NCI-H187 treated with DMSO at 0.1 percent for 48 hours (cell line): ENCODE results near the gene UBE3C.

Experiments used
- DNase-seq: peaks from one replicate; lab custom pipeline; 2025; lab: John Stamatoyannopoulos, UW

The UBE3C gene

GRCh38 chr7:157292770-157293412 lies 154.2 kb downstream of the UBE3C start:
- no peak for DNase-seq

GRCh38 chr7:157293413-157293788 lies 154.7 kb downstream of the UBE3C start:
- no peak for DNase-seq

- no peak for DNase-seq
Measured at GRCh38 chr7:157294773-157295172, 156.0 kb downstream of the UBE3C start.

GRCh38 chr7:157295338-157295737 lies 156.6 kb downstream of the UBE3C start:
- DNase-seq: no peak

- DNase-seq: no peak
Measured at GRCh38 chr7:157297185-157297584, 158.5 kb downstream of the UBE3C start.

GRCh38 chr7:157299317-157299612 lies 160.5 kb downstream of the UBE3C start:
- DNase-seq: no peak

- DNase-seq: no peak
Measured at GRCh38 chr7:157299613-157300368, 161.1 kb downstream of the UBE3C start.

GRCh38 chr7:157300369-157300825 lies 161.7 kb downstream of the UBE3C start:
- no peak for DNase-seq

GRCh38 chr7:157301610-157302120 lies 162.9 kb downstream of the UBE3C start:
- DNase-seq: no peak

- no peak for DNase-seq
Measured at GRCh38 chr7:157306846-157307838, 168.4 kb downstream of the UBE3C start.

- DNase-seq: no peak
Measured at GRCh38 chr7:157309988-157310668, 171.4 kb downstream of the UBE3C start.

- DNase-seq: no peak
Measured at GRCh38 chr7:157310676-157311185, 172.0 kb downstream of the UBE3C start.

GRCh38 chr7:157312941-157313340 lies 174.2 kb downstream of the UBE3C start:
- DNase-seq: no peak

GRCh38 chr7:157313645-157314044 lies 174.9 kb downstream of the UBE3C start:
- DNase-seq: no peak

- no peak for DNase-seq
Measured at GRCh38 chr7:157318015-157318706, 179.4 kb downstream of the UBE3C start.
